GM11168 (cell line): ENCODE data around the gene CLMP.
"Not testable (repeated sequence)": the region's sequence is repeated elsewhere in the genome, so short reads cannot be mapped to it uniquely, and the experiment has no call there.

Experiments
- in situ Hi-C: fragments of 300-500 bp; cut with MboI; formaldehyde crosslinking; loops from one replicate; pipeline ENCODE4 v1.12.0; 2022; ENCODE audit warnings: low sequenced_read_pairs; ENCODE audit not compliant: unreplicated experiment

Gene CLMP

GRCh38 chr11:123150882-123151281, 44.2 kb downstream of the CLMP start:
- in situ Hi-C loops = no loop called here

GRCh38 chr11:123148965-123149364, 46.1 kb downstream of the CLMP start:
- in situ Hi-C loops = no loop called here

- in situ Hi-C loops = no loop called here
Observed at GRCh38 chr11:123145661-123146060, 49.4 kb downstream of the CLMP start.

- in situ Hi-C loops = no loop called here
Observed at GRCh38 chr11:123145220-123145619, 49.8 kb downstream of the CLMP start.

- in situ Hi-C loops = no loop called here
Observed at GRCh38 chr11:123144707-123145106, 50.3 kb downstream of the CLMP start.

GRCh38 chr11:123143921-123144320, 51.1 kb downstream of the CLMP start:
- in situ Hi-C loops = no loop called here

- in situ Hi-C loops = no loop called here
Observed at GRCh38 chr11:123143476-123143875, 51.6 kb downstream of the CLMP start.

- in situ Hi-C loops = no loop called here
Observed at GRCh38 chr11:123139206-123139605, 55.8 kb downstream of the CLMP start.

- in situ Hi-C loops = no loop called here
Observed at GRCh38 chr11:123137431-123138224, 57.4 kb downstream of the CLMP start.

- in situ Hi-C loops = no loop called here
Observed at GRCh38 chr11:123135863-123136446, 59.1 kb downstream of the CLMP start.

- in situ Hi-C loops = no loop called here
Observed at GRCh38 chr11:123132881-123133280, 62.2 kb downstream of the CLMP start.

GRCh38 chr11:123132034-123132766, 62.8 kb downstream of the CLMP start:
- in situ Hi-C loops = not testable (repeated sequence)

- in situ Hi-C loops = no loop called here
Observed at GRCh38 chr11:123129920-123130319, 65.1 kb downstream of the CLMP start.

GRCh38 chr11:123125169-123125568, 69.9 kb downstream of the CLMP start:
- in situ Hi-C loops = no loop called here

- in situ Hi-C loops = no loop called here
Observed at GRCh38 chr11:123122852-123123251, 72.2 kb downstream of the CLMP start.

GRCh38 chr11:123122341-123122740, 72.7 kb downstream of the CLMP start:
- in situ Hi-C loops = no loop called here

- in situ Hi-C loops = no loop called here
Observed at GRCh38 chr11:123116486-123116885, 78.6 kb downstream of the CLMP start.

GRCh38 chr11:123111465-123111864, 83.6 kb downstream of the CLMP start:
- in situ Hi-C loops = no loop called here

GRCh38 chr11:123110397-123110796, 84.7 kb downstream of the CLMP start:
- in situ Hi-C loops = no loop called here

- in situ Hi-C loops = no loop called here
Observed at GRCh38 chr11:123107945-123108495, 87.0 kb downstream of the CLMP start.

- in situ Hi-C loops = loop anchor here (5.0 kb wide), 1 partner anchor 143 kb away; no protein-coding TSS in a partner anchor
Observed at GRCh38 chr11:123104697-123105096, 90.4 kb downstream of the CLMP start.
